Raji (cell line): Measurements from ENCODE around the gene NYNRIN.

ENCODE experiments used
- POLR2A ChIP-seq: IDR thresholded peaks from 2 replicates; pipeline ENCODE4 v1.6.1; 2011; ENCODE audit warnings: low read depth, low read length, control low read depth; ENCODE audit not compliant: insufficient read depth

The NYNRIN gene

DNA sequence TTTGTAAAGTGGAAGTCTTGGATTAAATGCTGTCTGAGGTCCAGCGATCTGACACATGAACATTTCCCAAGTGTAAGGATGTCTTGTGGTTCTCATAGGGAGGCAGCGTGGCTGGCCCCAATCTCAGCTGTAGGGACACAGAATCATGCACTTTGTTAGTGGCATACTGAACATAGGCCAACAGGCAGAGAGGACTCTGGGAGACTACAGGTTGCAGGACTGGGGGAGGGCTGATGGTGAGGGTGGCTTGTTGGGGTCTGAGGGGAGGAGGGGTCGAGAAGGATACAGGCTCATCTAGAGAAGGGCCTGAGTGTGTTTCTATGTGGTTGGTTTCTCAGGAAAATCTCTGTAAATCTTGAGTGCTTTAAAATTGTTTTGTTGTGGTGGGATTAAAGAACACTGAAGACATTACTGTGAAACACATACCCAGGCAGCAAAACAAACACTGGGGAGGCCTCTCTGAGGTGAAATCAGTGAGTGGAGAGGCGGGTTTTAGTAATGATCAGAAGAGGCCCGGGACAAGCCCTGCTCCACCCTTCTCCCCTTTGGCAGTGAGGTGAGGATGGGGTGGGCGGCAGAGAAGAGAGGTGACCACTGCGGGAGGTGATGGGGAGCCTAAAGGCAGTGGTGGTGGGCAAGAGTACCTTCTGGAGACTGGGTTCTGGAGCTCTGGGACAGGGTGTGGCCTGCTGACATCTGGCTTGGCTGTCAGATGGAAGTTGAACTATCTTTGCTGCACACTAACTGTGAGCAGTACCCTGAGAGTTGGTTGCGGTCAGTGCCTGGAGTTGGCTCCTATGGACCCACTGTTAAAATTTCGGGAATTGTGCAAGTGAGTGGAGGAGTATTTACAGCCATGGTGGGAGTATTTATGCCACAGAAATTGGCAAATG is 3.3 kb downstream of the NYNRIN start:
- TF ChIP-seq POLR2A, result no peak

DNA sequence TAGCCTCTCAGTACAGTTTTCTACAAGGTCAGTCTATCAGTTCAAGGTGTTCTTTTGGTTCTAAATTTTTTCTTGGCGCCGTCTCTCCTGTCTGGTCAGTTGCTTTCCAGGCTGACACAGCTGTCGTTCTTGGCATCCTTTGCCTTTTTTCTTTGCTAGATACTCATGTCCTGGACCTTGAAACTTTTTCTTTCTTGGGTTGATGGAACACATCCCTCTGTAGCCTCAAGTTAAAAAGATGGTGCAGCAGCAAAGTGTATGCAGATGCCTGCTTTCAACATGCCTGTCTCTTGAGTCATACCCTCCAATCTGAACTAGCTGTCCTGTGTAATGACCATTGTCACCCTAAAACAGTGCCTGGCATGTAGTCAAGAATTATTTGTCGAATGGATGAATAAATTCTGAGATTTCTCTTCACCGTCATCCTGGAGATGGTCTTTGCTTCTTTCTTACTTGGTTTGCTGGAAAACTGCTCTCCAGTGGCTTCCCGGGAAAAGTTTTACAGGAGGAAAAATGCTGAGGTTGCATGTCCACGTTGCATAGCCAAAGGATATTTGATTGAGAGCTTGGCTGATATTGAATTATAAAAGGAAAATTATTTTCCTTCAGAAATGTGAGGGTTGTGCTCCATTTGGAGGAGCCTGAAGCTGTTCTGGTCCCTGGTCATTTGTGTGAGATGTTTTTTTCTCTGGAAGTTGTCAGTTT is 4.6 kb downstream of the NYNRIN start:
- TF ChIP-seq POLR2A, result no peak

DNA sequence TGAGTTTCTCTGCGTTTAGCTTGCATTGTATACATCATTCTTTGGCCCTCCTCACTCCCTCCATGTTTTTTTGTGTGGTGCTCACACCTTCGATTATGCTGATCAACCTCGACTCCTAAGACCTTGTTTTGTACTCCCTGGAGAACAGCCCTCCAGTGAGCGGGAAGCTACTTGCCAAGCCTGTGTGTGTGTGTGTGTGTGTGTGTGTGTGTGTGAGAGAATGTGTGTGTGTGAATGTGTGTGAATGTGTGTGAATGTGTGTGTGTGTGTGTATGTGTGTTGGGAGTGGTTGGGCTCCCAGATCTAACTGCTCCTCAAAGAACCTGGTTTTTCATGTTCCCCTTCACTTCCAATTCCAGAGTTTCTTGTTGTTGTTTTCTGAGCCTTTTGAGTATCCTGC is 6.0 kb downstream of the NYNRIN start:
- TF ChIP-seq POLR2A, result no peak

DNA sequence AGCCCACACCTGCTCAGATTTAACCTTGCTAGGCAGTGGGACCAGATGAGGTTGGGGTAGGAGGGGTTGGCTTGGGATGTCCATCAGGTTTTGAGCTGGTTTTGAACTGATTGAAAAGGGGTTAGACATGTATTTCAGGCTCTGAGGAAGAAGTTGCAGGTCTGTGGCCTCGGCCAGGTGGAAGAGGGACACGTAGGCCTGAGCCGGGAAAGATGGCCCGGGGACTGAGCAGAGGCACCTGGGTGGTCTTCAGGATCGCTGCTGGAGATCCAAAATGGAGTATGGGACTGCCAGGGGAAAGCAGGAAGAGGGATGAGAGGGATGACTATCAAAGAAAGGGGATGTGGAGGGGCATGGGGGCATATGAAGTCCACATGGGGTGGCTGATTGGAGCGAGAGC is 7.6 kb downstream of the NYNRIN start:
- no peak for TF ChIP-seq POLR2A

DNA sequence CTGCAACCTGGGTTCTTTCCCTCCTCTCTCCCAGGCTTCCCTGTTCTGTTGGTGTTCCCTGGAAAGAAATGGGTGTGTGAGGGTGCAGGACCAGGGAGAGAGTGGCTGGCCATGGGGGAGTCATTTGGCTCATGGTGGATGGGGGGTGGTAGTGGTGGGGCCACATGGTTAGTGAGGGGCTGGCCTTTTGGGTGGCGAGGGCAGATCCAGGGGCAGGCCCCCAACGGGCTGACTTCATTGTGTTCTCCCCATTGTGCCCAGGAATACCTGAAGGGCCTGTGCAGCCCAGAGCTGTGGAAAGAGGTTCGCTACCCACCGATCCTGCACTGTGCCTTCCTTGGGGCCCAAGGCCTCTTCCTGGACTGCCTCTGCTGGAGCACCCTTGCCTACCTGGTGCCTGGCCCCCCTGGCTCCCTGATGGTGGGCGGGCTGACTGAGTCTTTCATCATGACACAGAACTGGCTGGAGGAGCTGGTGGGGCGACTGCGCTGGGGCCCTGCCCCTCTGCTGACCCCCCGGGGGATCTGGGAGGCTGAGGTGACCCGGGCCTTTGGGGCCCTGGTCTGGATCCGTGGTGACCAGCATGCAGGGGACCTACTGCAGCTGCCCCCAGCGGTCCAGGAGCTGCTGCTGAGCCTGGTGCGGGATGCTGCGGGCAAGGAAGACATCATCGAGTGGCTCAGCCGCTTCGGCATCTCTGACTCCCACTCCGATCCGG is 9.0 kb downstream of the NYNRIN start:
- no peak for TF ChIP-seq POLR2A

DNA sequence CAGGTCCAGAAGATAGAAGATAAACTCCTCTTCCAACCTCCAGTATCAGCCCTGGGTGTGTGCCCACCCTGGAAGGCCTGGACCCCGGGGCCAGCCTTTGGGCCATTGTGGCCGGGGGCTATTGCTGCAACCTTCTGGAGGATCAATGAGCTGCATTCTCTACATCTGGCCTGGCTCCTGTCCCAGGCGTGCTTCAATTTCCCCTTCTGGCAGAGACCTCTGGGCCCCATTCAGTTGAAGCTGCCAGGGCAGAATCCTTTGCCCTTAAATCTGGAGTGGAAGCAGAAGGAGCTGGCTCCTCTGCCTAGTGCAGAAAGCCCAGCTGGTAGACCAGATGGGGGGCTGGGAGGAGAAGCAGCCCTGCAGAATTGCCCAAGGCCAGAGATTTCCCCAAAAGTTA is 10.0 kb downstream of the NYNRIN start:
- no peak for TF ChIP-seq POLR2A

DNA sequence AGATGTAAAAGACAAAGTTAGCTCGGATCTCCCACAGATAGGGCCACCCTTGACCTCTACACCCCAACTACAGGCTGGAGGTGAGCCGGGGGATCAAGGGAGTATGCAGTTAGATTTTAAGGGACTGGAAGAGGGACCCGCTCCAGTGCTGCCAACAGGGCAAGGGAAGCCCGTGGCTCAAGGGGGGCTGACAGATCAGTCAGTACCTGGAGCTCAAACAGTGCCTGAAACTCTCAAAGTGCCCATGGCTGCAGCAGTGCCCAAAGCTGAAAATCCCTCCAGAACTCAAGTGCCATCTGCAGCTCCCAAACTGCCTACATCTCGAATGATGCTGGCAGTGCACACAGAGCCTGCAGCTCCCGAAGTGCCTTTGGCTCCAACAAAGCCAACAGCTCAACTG is 10.4 kb downstream of the NYNRIN start:
- TF ChIP-seq POLR2A, result no peak

DNA sequence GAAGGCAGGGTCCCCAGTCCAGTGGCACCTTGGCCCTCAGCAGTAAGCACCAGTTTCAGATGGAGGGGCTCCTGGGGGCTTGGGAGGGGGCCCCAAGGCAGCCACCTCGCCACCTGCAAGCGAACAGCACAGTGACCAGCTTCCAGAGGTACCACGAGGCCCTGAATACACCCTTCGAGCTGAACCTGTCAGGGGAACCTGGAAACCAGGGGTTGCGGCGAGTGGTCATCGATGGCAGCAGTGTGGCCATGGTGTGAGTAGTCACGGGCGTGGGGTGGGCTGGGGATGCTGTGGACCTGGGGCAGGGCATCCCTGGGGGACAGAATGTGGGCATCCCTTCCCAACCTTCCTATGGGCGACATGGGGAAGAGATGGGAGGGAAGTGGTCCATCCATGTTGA is 11.2 kb downstream of the NYNRIN start:
- no peak for TF ChIP-seq POLR2A

DNA sequence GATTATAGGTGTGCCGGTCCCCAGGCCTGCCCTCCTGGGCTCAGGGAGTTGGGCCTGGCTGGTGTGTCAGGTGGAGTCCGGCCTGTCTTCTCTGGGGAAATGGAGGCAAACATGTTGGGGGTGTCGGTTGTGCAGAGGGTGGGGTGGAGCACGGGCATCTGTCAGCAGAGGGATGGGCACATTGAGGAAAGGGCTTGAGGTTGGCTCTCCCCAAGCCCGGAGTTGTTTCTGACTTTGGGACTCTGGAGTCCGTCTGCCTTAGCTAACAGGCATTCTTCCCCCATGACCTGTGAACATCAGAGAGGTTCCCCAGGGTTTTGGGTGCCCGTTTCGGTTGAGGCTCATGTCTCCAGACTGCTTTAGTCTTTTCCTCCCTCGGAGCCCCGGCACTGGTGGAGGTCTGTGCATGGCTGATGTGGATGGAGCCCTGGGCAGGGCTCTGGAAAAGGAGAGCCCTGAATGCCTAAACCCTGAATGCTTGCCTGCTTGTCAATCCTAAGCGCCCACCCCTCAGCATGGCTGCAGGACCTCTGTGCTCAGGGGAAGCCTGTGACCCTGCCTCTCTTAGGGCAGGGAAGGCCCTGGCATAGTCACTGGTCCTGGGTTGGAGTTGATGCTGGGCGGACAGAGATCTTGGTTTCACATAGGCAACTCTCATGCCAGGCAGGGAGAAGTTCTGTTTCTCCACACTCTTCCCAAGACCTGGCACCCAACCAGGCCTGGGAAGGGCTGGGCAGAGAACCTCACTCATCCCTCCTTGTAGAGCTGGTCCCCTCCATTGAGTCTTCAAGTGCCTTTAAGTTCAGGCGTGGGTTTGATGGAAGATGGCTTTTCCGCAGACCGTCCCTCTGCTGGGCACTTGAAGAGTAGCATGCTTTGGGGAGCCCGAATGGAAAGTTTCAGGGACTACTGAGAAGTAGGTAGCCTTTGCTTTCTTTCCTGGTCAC is 12.9 kb downstream of the NYNRIN start:
- no peak for TF ChIP-seq POLR2A

DNA sequence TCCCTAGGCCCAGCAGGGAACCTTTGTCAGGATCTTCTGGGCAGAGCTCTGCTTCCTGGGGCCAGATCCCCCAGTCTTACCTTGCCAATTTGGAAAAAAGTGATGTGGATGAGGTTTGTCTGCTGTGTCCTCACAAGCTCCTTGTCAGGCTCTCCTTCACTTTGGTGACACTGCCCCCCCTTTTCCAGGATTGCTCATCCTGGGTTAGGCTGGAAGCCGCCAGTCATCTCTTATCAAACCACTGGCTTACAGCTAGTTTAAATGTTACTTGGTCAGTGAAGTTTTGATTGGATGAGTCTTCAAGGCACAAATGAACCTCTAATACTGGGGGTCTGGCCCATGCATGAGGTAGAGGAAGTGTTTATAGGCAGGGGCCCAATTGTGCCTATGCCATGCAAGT is 15.3 kb downstream of the NYNRIN start:
- TF ChIP-seq POLR2A, result no peak

DNA sequence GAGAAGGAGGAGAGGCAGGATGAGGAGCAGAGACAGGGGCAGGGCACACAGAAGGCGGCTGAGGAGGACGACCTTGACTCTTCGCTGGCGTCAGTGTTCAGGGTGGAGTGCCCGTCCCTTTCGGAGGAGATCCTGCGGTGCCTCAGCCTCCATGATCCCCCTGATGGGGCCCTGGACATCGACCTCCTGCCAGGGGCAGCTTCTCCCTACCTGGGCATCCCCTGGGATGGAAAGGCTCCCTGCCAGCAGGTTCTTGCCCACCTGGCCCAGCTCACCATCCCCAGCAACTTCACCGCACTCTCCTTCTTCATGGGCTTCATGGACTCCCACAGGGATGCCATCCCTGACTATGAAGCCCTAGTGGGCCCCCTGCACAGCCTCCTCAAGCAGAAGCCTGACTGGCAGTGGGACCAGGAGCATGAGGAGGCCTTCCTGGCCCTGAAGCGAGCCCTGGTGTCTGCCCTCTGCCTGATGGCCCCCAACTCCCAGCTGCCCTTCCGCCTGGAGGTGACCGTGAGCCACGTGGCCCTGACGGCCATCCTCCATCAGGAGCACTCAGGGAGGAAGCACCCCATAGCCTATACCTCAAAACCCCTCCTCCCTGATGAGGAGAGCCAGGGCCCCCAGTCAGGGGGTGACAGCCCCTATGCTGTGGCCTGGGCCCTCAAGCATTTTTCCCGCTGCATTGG is 16.1 kb downstream of the NYNRIN start:
- TF ChIP-seq POLR2A, result no peak

DNA sequence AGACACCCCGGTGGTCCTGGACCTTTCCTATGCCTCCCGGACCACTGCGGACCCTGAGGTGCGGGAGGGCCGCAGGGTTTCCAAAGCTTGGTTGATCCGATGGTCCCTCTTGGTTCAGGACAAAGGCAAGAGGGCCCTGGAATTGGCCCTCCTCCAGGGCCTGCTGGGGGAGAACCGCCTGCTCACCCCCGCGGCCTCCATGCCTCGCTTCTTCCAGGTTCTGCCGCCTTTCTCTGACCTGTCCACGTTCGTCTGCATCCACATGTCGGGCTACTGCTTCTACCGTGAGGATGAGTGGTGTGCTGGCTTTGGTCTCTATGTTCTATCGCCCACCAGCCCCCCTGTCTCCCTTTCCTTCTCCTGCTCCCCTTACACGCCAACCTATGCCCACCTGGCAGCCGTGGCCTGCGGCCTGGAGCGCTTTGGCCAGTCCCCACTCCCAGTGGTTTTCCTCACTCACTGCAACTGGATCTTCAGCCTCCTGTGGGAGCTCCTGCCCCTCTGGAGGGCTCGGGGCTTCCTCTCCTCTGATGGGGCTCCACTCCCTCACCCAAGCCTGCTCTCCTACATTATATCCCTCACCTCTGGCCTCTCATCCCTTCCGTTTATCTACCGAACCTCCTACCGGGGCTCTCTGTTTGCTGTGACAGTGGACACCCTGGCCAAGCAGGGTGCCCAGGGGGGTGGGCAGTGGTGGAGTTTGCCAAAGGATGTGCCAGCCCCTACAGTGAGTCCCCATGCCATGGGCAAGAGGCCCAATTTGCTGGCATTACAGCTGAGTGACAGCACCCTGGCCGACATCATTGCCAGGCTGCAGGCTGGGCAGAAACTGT is 16.8 kb downstream of the NYNRIN start:
- no peak for TF ChIP-seq POLR2A

DNA sequence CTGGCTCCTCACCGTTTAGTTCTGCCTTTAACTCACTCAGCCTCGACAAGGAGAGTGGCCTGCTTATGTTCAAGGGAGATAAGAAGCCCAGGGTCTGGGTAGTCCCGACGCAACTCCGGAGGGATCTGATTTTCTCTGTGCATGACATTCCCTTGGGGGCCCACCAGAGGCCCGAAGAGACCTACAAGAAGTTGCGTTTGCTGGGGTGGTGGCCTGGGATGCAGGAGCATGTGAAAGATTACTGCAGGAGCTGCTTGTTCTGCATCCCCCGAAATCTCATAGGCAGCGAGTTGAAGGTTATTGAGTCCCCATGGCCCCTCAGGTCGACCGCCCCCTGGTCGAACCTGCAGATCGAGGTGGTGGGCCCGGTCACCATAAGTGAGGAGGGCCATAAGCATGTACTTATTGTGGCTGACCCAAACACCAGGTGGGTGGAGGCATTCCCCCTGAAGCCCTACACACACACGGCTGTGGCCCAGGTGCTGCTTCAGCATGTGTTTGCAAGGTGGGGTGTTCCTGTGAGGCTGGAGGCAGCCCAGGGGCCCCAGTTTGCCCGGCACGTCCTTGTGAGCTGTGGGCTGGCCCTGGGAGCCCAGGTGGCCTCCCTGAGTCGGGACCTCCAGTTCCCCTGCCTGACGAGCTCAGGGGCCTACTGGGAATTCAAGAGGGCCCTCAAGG is 17.6 kb downstream of the NYNRIN start:
- no peak for TF ChIP-seq POLR2A
